Subcutaneous preadipocyte (primary cell): ENCODE measurements around the gene CPNE6. TPM values are rescaled to one million over a fixed set of nuclear protein-coding genes. Genes with fewer than 3 reads are reported as not detected.

Experiments used
- total RNA-seq: library from RNA; depleted of rRNA; stranded (reverse); fragments of >200 nt; gene quantifications from 2 replicates; pipeline ENCODE4 v1.2.3, GENCODE V29; 2012

Gene CPNE6
- not detected in 2 replicates for total RNA-seq

DNA sequence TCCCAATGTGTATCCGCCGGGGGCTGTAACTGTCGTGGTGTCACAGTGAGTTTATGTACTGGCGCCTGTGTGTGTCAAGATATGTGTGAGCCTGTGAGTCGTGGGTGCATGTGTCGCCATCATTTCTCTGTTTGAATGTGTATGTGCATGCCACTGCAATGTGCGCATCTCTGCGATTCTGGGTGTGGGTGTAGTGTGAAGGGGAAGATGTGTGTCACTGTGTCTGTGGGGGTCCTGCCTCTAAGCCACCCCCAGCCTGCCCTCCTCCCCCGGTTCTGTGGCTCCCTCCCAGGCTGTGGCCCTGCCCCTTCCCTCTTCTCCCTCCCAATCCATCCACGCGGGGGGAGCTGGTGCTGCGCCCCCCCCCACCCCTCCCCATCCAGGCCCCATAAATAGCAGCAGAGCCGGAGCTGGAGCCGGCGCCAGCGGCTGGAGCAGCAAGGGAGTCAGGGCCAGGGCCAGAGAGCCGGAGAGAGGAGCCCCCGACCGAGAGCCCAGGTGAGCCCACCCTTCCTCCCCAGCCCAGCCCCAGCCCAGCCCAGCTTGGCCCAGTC, at the start of gene CPNE6:
TSS of gene CPNE6 (plus strand) at position 419 of the 554 bp plus-strand sequence. CDS start 1,375 bp downstream, outside the sequence.

DNA sequence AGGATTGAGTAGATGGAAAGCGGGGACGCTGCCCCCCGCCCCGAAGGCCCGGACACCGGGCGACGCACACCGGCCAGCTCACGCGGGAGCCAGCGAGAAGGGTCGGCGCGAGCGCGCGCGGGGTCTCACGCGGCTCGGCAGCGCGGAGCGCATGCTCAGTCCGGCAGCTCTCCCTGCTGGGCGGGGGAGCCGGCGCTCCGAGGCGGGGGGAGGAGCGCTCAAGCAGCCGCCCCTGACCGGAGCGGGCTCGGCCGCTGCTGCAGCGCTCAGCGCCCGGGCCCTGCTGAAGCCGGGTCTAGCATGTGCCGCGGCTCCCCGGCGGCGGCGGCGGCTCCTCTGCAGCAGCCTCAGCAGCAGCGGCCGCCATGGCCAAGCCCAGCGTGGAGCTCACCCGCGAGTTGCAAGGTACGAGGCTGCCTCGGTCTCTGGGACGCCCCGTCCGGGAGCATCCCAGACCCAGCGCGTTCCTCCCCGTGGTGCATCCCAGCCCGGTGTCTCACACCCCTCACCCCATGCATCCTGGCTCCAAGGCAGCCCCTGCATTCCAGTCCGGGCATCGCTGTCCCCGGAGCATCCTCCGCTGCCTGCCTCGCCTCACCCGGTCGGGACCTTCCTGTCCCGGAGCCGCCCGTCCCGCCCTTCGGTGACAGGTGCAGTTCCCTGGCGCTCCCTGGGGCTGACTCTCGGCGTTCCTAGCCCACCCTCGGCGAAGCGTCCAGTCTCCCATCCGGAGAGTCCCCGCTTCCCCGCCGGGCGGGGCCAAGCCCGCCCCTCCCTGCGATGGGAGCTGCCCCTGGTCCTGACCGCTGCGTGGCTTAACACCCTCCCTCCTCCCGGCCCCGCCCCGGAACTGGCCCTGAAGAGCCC, 19.3 kb upstream of the CPNE6 start, which contains the start of gene CARMIL3:
TSS of gene CARMIL3 (plus strand) at position 221 of the 867 bp plus-strand sequence. CDS start at position 366, 145 bp downstream.

DNA sequence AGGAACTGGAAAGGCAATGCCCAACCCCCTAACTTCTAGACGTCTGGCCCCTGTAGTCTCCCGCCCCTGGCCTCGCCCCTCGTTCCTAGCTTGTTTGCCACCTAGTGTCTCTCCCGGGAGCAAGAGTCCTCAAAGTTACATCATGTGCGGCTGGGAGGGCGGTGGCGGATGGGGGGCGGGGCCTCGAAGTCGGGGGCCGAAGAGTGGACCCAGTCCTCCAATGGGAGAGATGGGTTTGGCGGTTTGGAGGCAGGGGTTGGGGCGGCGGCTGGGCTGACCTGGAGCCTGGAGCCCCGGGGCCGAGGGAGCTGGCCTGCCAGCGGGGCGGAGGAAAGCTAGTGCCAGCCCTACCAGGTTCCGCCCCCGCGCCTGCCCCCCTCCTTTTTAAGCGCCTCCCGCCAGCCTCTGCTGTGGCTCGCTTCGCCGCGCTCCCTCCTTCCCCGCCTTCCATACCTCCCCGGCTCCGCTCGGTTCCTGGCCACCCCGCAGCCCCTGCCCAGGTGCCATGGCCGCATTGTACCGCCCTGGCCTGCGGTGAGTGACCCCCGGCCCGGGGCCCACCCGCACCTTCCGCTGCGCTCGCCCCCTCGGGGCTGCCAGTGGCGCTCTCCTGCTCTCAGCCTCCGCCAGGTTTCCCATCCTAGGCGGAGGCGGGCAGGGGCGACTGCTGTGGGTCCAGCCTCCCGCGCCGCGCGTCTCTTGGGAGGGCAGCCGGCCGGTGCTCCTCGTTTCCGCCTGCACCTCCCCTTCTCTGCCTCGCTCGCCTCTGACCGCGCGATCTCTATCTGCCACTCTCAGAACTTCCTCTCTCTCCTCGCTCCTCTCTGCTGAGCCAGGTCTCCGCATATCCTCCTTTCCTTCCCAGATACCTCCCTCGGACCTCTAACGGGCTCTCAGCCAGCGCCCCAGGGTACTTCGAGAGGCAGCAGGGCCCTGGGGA, 22.8 kb downstream of the CPNE6 start, which contains the start of gene PCK2:
TSS of gene PCK2 (plus strand) at position 411 of the 940 bp plus-strand sequence. CDS start at position 506, 95 bp downstream.

DNA sequence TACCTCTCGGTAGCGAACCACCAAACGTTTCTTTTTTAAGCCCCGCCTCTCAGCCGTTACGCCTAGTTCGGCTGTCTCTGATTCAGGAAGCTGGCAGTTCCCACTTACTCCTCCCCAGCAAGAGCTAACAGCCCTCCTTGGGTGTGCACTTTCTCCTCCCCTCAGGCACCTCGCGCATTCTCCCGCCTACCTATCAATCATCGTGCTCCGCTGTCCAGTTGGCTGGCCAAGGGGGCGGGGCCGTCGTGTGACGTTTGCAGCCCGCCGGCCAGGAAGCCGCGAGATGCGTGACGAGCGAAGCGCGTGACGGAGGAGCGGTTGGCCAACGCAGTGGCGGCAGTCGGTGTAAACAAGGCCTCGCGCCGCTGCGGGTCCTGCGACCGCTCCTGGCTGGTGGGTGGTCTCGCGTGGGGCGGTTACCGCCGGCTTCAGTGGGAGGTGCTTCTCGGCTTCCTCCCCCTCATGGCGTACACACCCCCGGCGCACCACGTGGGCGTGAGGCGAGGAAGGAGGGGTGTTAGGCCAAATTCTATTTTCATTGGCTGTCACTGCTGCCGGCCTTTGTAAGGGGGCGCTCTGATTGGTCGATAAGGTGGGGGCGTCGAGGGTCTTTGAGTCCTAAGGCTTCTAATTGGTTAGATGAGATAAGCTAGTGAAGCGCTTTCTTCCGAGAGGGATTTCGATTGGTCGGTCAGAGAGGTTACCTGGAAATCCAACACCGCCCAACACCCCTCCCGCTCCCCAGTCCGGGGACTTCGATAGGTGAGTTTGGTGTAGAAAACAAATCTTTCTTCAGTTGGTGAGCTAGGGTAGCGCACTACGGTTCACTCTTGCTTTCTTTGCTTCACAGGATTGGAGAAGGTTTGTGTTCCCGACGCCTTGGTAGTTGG, 43.4 kb downstream of the CPNE6 start, which contains the start of the genes DCAF11 and NRL:
TSS of gene DCAF11 (plus strand) at position 246 of the 890 bp plus-strand sequence. CDS start 818 bp downstream, outside the sequence.
TSS of gene NRL (minus strand) at position 418 of the 890 bp plus-strand sequence. CDS start 32,101 bp downstream, outside the sequence.

Other genes starting within 250 kb of the CPNE6 start
- 35.0 and 41.2 TPM in 2 replicates for gene DHRS4, start 117.8 kb upstream of the CPNE6 start, total RNA-seq
- gene DHRS4L2, start 82.6 kb upstream of the CPNE6 start, total RNA-seq: 9.2 and 11.0 TPM in 2 replicates
- gene CARMIL3, start 19.6 kb upstream of the CPNE6 start, total RNA-seq: under 0.01 TPM in 1 of 2 replicates, not detected in the other
- 10.3 and 13.9 TPM in 2 replicates for gene PCK2, start 22.7 kb downstream of the CPNE6 start, total RNA-seq
- 44.5 and 46.1 TPM in 2 replicates for gene DCAF11, start 43.2 kb downstream of the CPNE6 start, total RNA-seq
- 0.78 and 1.1 TPM in 2 replicates for gene NRL, start 43.4 kb downstream of the CPNE6 start, total RNA-seq
- gene FITM1, start 59.1 kb downstream of the CPNE6 start, total RNA-seq: 0.37 TPM in 1 of 2 replicates, not detected in the other
- 62.9 and 93.7 TPM in 2 replicates for gene PSME1, start 64.6 kb downstream of the CPNE6 start, total RNA-seq
- 12.1 and 13.3 TPM in 2 replicates for gene EMC9, start 70.0 kb downstream of the CPNE6 start, total RNA-seq
- 72.1 and 87.5 TPM in 2 replicates for gene PSME2, start 75.0 kb downstream of the CPNE6 start, total RNA-seq
- 40.8 and 43.8 TPM in 2 replicates for gene RNF31, start 75.9 kb downstream of the CPNE6 start, total RNA-seq
- gene IRF9, start 89.7 kb downstream of the CPNE6 start, total RNA-seq: 38.3 and 59.5 TPM in 2 replicates
- gene REC8, start 100.5 kb downstream of the CPNE6 start, total RNA-seq: 1.8 TPM in 2 replicates
- gene IPO4, start 117.3 kb downstream of the CPNE6 start, total RNA-seq: 74.6 and 97.4 TPM in 2 replicates
- 53.2 and 56.2 TPM in 2 replicates for gene TM9SF1, start 123.9 kb downstream of the CPNE6 start, total RNA-seq
- gene TSSK4, start 134.1 kb downstream of the CPNE6 start, total RNA-seq: under 0.01 and 0.20 TPM in 2 replicates
- 10.0 and 10.3 TPM in 2 replicates for gene CHMP4A, start 141.9 kb downstream of the CPNE6 start, total RNA-seq
- gene MDP1, start 144.5 kb downstream of the CPNE6 start, total RNA-seq: 10.8 and 14.7 TPM in 2 replicates
- 84.3 and 102 TPM in 2 replicates for gene NEDD8, start 160.8 kb downstream of the CPNE6 start, total RNA-seq
- gene GMPR2, start 161.4 kb downstream of the CPNE6 start, total RNA-seq: 54.2 and 64.3 TPM in 2 replicates
- gene TINF2, start 171.1 kb downstream of the CPNE6 start, total RNA-seq: 37.7 and 46.3 TPM in 2 replicates
- gene TGM1, start 191.6 kb downstream of the CPNE6 start, total RNA-seq: 0.78 and 1.1 TPM in 2 replicates
- gene RABGGTA, start 200.0 kb downstream of the CPNE6 start, total RNA-seq: 22.4 and 30.1 TPM in 2 replicates
- gene DHRS1, start 228.2 kb downstream of the CPNE6 start, total RNA-seq: 10.0 and 16.2 TPM in 2 replicates
- gene NOP9, start 228.3 kb downstream of the CPNE6 start, total RNA-seq: 19.1 and 27.2 TPM in 2 replicates
- gene CIDEB, start 236.4 kb downstream of the CPNE6 start, total RNA-seq: 1.2 and 2.2 TPM in 2 replicates
- gene LTB4R2, start 238.6 kb downstream of the CPNE6 start, total RNA-seq: 5.3 and 5.5 TPM in 2 replicates
- gene LTB4R, start 239.9 kb downstream of the CPNE6 start, total RNA-seq: 1.4 and 2.2 TPM in 2 replicates